Spleen (tissue), 7 donors: ENCODE results near the gene ENGASE.

ENCODE experiments used
- CTCF ChIP-seq, 11 experiments: fragments of 200-600 bp in 7 of 11; fragments of 450-650 bp in 4 of 11; sonication (generic) in 4 of 11; IDR thresholded peaks in 8 of 11; conservative IDR thresholded peaks in 3 of 11; 1 replicate in 7 of 11; 2 replicates in 4 of 11; pipeline versions ENCODE4 v1.4.0 to v1.8.0; 2016 to 2021; ENCODE audit warnings: antibody characterized with exemption in 11 of 11, inconsistent platforms in 4 of 11, mild to moderate bottlenecking in 1 of 11
- POLR2A ChIP-seq, 3 donors: fragments of 450-650 bp; IDR thresholded peaks; one replicate each; pipeline ENCODE4 v1.5.1; 2017; ENCODE audit warnings: antibody characterized with exemption in 3 of 3, mild to moderate bottlenecking in 1 of 3
- donor health status: DM: no; HTN: no; CAD: no; lungs with moderate emphysema.
- donor health status: DM: no; HTN: no; CAD: no.
- donor health status: DM: no; HTN: no; CAD: no.

- TF ChIP-seq CTCF (IDR thresholded peaks at IDR 0.05 in 8 of 11, conservative IDR thresholded peaks at IDR 0.05 in 3 of 11) (no peak), POLR2A (IDR thresholded peaks at IDR 0.05) (no peak)
Observed at GRCh38 chr17:79051306-79051705, 23.3 kb upstream of the ENGASE start.
